GM12892 (cell line): ENCODE results near the gene VWA8.

Source experiments
- POLR2A ChIP-seq: IDR thresholded peaks from 2 replicates; pipeline ENCODE4 v1.6.1; 2011; ENCODE audit warnings: low read depth, low read length, control low read depth
- POLR2AphosphoS5 ChIP-seq: IDR thresholded peaks from 2 replicates; pipeline ENCODE4 v1.6.1; 2011; ENCODE audit warnings: low read depth, low read length, control low read depth

- TF ChIP-seq POLR2A, result no peak
- no peak for TF ChIP-seq POLR2AphosphoS5
These were observed 406.1 kb downstream of the VWA8 start for GRCh38 chr13:41554626-41555386.
